Endothelial cell (in vitro differentiated cells): Measurements from ENCODE around the gene PC. TPM values are rescaled to one million over a fixed set of nuclear protein-coding genes. Genes with fewer than 3 reads are reported as not detected.
A peak's percentile ranks its signal among the peaks of the same experiment; 100 is the strongest.

Source experiments
- DNase-seq: peaks from one replicate; pipeline ENCODE4 v3.0.0; 2021; ENCODE audit warnings: low spot score
- H3K27ac Mint-ChIP-seq: one replicate; pipeline ENCODE4 v1.8.0; 2021; ENCODE audit warnings: mixed read lengths, inconsistent platforms; ENCODE audit not compliant: unreplicated experiment
- H3K27me3 Mint-ChIP-seq: one replicate; pipeline ENCODE4 v1.8.0; 2021; ENCODE audit warnings: mild to moderate bottlenecking, moderate library complexity, mixed read lengths, inconsistent platforms; ENCODE audit not compliant: unreplicated experiment
- H3K36me3 Mint-ChIP-seq: one replicate; pipeline ENCODE4 v1.8.0; 2021; ENCODE audit warnings: mild to moderate bottlenecking, low read depth, mixed read lengths, inconsistent platforms; ENCODE audit not compliant: unreplicated experiment
- H3K4me1 Mint-ChIP-seq: one replicate; pipeline ENCODE4 v1.8.0; 2021; ENCODE audit warnings: mild to moderate bottlenecking, mixed read lengths, inconsistent platforms; ENCODE audit not compliant: unreplicated experiment
- H3K4me3 Mint-ChIP-seq: one replicate; pipeline ENCODE4 v1.8.0; 2021; ENCODE audit warnings: mild to moderate bottlenecking, mixed read lengths, inconsistent platforms; ENCODE audit not compliant: unreplicated experiment
- H3K9me3 Mint-ChIP-seq: one replicate; pipeline ENCODE4 v1.8.0; 2021; ENCODE audit warnings: mixed read lengths, inconsistent platforms; ENCODE audit not compliant: unreplicated experiment
- total RNA-seq: library from RNA; stranded (reverse); fragmentation: NEBNext Ultra II Directional; extraction: Animal tissue kit (Norgen Biotek cat#: 25700); gene quantifications from one replicate; pipeline ENCODE4 v1.2.1, GENCODE V29; 2021; ENCODE audit not compliant: unreplicated experiment
- TF ChIP-seq, protein P1 (sequence below): fragments of 200-600 bp; sonication (generic); IDR thresholded peaks from one replicate; pipeline ENCODE4 v1.5.0; 2021; ENCODE audit warnings: antibody characterized with exemption; ENCODE audit not compliant: unreplicated experiment

Gene PC
- total RNA-seq, 1 donor from 2014 or later, result 5.8 TPM

DNA sequence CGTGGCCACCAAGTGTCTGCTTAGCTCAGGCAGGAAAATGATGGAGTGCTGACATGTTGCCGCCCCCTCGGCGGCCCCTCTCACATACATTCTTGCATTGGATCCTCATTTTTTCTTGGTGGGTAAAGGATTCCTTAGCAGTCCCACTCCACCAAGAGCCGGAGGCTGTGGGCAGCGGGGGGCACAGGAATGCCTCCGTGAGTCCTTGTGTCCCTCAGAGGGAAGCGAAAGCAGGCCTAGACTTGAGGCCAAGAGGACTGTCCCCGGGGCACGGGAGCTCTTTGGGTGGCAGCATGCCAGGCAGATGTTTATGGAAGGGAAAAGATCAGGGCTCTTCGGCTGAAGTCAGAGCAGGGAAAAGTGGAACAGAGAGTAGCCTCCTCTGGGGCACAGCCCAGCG is 79.7 kb downstream of the PC start:
- Mint-ChIP-seq H3K4me3 (no peak overlapping the region), H3K4me1 (peaks cover 18% of the 10 kb centered on the region), H3K9me3 (no peaks in the 10 kb centered on the region), H3K27ac (no peak overlapping the region), H3K36me3 (no peaks in the 10 kb centered on the region), H3K27me3 (peaks cover 9% of the 10 kb centered on the region)
- no peak for DNase-seq
- TF ChIP-seq, protein P1, sequence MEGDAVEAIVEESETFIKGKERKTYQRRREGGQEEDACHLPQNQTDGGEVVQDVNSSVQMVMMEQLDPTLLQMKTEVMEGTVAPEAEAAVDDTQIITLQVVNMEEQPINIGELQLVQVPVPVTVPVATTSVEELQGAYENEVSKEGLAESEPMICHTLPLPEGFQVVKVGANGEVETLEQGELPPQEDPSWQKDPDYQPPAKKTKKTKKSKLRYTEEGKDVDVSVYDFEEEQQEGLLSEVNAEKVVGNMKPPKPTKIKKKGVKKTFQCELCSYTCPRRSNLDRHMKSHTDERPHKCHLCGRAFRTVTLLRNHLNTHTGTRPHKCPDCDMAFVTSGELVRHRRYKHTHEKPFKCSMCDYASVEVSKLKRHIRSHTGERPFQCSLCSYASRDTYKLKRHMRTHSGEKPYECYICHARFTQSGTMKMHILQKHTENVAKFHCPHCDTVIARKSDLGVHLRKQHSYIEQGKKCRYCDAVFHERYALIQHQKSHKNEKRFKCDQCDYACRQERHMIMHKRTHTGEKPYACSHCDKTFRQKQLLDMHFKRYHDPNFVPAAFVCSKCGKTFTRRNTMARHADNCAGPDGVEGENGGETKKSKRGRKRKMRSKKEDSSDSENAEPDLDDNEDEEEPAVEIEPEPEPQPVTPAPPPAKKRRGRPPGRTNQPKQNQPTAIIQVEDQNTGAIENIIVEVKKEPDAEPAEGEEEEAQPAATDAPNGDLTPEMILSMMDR, result no peak

DNA sequence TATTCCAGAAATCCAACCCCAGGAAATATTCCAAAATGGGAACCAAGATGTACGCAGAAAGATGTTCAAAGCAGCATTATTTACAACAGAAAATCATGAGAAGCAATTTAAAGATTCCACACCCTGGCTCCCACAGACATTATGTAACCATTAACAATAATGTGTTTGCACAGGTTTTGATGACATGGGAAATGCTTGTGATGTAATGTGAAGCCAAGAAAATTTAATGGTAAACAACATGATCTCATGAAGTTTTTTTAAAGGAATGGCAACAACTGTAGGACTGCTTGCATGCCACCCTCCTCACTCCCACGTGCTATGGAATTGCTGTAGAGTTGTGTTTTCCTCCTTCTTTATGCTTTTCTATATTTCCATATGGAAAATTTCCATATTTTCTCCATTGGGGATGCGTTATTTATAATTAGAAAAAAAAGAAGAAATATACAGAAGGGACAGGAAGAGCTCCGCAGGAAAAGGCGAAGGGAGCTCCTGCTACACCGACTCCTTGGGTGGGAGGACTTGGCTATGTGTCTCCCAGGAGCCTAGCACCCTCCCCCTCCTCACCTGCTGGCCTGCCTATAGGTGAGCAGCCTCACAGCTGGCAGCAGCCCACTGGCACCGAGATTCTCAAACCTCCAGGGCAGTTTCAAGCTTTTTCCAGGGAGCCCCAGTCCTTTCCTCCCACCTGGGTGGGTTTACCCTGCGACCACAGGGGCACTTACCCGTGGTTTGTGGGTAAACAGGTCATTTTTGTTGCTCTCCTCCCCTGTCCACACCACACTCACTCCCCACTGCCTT is 80.4 kb downstream of the PC start:
- no peak for DNase-seq
- H3K4me1 Mint-ChIP-seq, result peaks cover 17% of the 10 kb centered on the region
- peaks cover 8% of the 10 kb centered on the region for H3K27me3 Mint-ChIP-seq
- H3K36me3 Mint-ChIP-seq, result no peaks in the 10 kb centered on the region
- H3K9me3 Mint-ChIP-seq, result no peaks in the 10 kb centered on the region
- TF ChIP-seq, protein P1, result no peak
- no peak overlapping the region for H3K4me3 Mint-ChIP-seq
- no peak overlapping the region for H3K27ac Mint-ChIP-seq

GRCh38 chr11:66875378-66875777 is 82.8 kb downstream of the PC start:
- Mint-ChIP-seq H3K9me3 (no peaks in the 10 kb centered on the region), H3K4me1 (peaks cover 11% of the 10 kb centered on the region), H3K4me3 (no peak overlapping the region), H3K27me3 (peaks cover 5% of the 10 kb centered on the region), H3K36me3 (no peaks in the 10 kb centered on the region), H3K27ac (no peak overlapping the region)
- no peak for DNase-seq
- TF ChIP-seq, protein P1, result no peak

GRCh38 chr11:66874232-66874631 is 84.0 kb downstream of the PC start:
- H3K27ac Mint-ChIP-seq, result peak overlapping the region; percentile 46

GRCh38 chr11:66871521-66871901 is 86.7 kb downstream of the PC start:
- no peak for DNase-seq
- H3K9me3 Mint-ChIP-seq, result no peaks in the 10 kb centered on the region
- H3K27me3 Mint-ChIP-seq, result peaks cover 11% of the 10 kb centered on the region
- TF ChIP-seq, protein P1, result no peak
- peaks cover 3% of the 10 kb centered on the region for H3K36me3 Mint-ChIP-seq
- H3K4me1 Mint-ChIP-seq, result peaks cover 11% of the 10 kb centered on the region
- H3K4me3 Mint-ChIP-seq, result no peak overlapping the region
- H3K27ac Mint-ChIP-seq, result no peak overlapping the region

More at GRCh38 chr11:66874232-66874631, 84.0 kb downstream of the PC start:
- Mint-ChIP-seq H3K4me3 (peak overlapping the region; percentile 40), H3K4me1 (peaks cover 11% of the 10 kb centered on the region), H3K9me3 (no peaks in the 10 kb centered on the region), H3K27me3 (peaks cover 8% of the 10 kb centered on the region), H3K36me3 (no peaks in the 10 kb centered on the region)
- DNase-seq, result no peak
- TF ChIP-seq, protein P1, result no peak
